OCI-LY3 (cell line): ENCODE results near the gene UGT1A9.
A peak's percentile ranks its signal among the peaks of the same experiment; 100 is the strongest.

Experiments
- H2AFZ ChIP-seq: fragments of 200-600, 300-600 bp; shearing (Covaris generic); 2 replicates; pipeline ENCODE4 v1.6.0; 2014; ENCODE audit warnings: antibody characterized with exemption, low read depth, low read length
- H3K27ac ChIP-seq: fragments of 200-600, 300-600 bp; sonication (generic); 2 replicates; pipeline ENCODE4 v1.5.1; 2014; ENCODE audit warnings: mild to moderate bottlenecking, low read length, moderate library complexity, mixed read lengths
- H3K27me3 ChIP-seq: fragments of 200-600, 300-600 bp; sonication (generic); 2 replicates; pipeline ENCODE4 v1.6.1; 2014; ENCODE audit warnings: low read depth, low read length, mixed read lengths
- H3K36me3 ChIP-seq: fragments of 200-600, 300-600 bp; sonication (generic); replicated peaks from 2 replicates; pipeline ENCODE3; 2014; ENCODE audit warnings: low read depth, low read length, mixed read lengths
- H3K4me1 ChIP-seq: fragments of 300-600, 200-600 bp; sonication (generic); 2 replicates; pipeline ENCODE4 v1.6.1; 2014; ENCODE audit warnings: low read length, mixed read lengths
- H3K4me2 ChIP-seq: fragments of 200-600, 300-600 bp; sonication (generic); 2 replicates; pipeline ENCODE4 v1.6.1; 2014; ENCODE audit warnings: low read length, mixed read lengths
- H3K4me3 ChIP-seq: fragments of 300-600, 200-600 bp; sonication (generic); 2 replicates; pipeline ENCODE4 v1.5.1; 2014; ENCODE audit warnings: antibody characterized with exemption, mild to moderate bottlenecking, low read length, moderate library complexity
- H3K79me2 ChIP-seq: fragments of 300-600, 200-600 bp; shearing (Covaris generic); 2 replicates; pipeline ENCODE4 v1.6.1; 2014; ENCODE audit warnings: mild to moderate bottlenecking, low read length, mixed read lengths
- H3K9ac ChIP-seq: fragments of 300-600, 200-600 bp; shearing (Covaris generic); 2 replicates; pipeline ENCODE4 v1.6.0; 2014; ENCODE audit warnings: mild to moderate bottlenecking, low read length, moderate library complexity
- H3K9me3 ChIP-seq: fragments of 200-600, 300-600 bp; shearing (Covaris generic); 2 replicates; pipeline ENCODE4 v1.6.1; 2014; ENCODE audit warnings: low read length, mixed read lengths; ENCODE audit not compliant: insufficient read depth
- H4K20me1 ChIP-seq: fragments of 200-600, 300-600 bp; sonication (generic); 2 replicates; pipeline ENCODE4 v1.6.1; 2016; ENCODE audit warnings: low read length, mixed read lengths; ENCODE audit not compliant: insufficient read depth
- CTCF ChIP-seq: fragments of 200-600, 300-600 bp; sonication (generic); IDR thresholded peaks from 2 replicates; pipeline ENCODE4 v1.5.1; 2014; ENCODE audit warnings: antibody characterized with exemption, low read length, low read depth
- EZH2phosphoT487 ChIP-seq: fragments of 200-600 bp; shearing (Covaris generic); IDR thresholded peaks from 2 replicates; pipeline ENCODE4 v1.6.1; 2018; ENCODE audit warnings: antibody characterized with exemption, mixed run types, low read depth

UGT1A9 gene

GRCh38 chr2:233674314-233674713, 2.6 kb downstream of the UGT1A9 start:
- H4K20me1 ChIP-seq = no peaks in the 10 kb centered on the region
- H3K27me3 ChIP-seq = no peaks in the 10 kb centered on the region
- TF ChIP-seq EZH2phosphoT487 = no peak
- TF ChIP-seq CTCF = 0 out of 2 replicates have a peak, but pooled peaks have one; percentile 12
- no peak overlapping the region for H3K27ac ChIP-seq
- H2AFZ ChIP-seq = no peak overlapping the region
- no peaks in the 10 kb centered on the region for H3K4me1 ChIP-seq
- no peaks in the 10 kb centered on the region for H3K79me2 ChIP-seq
- no peaks in the 10 kb centered on the region for H3K9me3 ChIP-seq
- H3K4me2 ChIP-seq = no peak overlapping the region
- no peak overlapping the region for H3K4me3 ChIP-seq
- no peak overlapping the region for H3K9ac ChIP-seq
- no peaks in the 10 kb centered on the region for H3K36me3 ChIP-seq

GRCh38 chr2:233674995-233675394, 3.3 kb downstream of the UGT1A9 start:
- no peak overlapping the region for H3K27ac ChIP-seq
- no peaks in the 10 kb centered on the region for H3K9me3 ChIP-seq
- H3K79me2 ChIP-seq = no peaks in the 10 kb centered on the region
- H3K36me3 ChIP-seq = no peaks in the 10 kb centered on the region
- no peak overlapping the region for H2AFZ ChIP-seq
- H3K4me2 ChIP-seq = no peak overlapping the region
- H3K4me3 ChIP-seq = no peak overlapping the region
- TF ChIP-seq EZH2phosphoT487 (no peak), CTCF (no peak)
- no peaks in the 10 kb centered on the region for H3K27me3 ChIP-seq
- no peaks in the 10 kb centered on the region for H4K20me1 ChIP-seq
- H3K9ac ChIP-seq = no peak overlapping the region
- H3K4me1 ChIP-seq = no peaks in the 10 kb centered on the region

DNA sequence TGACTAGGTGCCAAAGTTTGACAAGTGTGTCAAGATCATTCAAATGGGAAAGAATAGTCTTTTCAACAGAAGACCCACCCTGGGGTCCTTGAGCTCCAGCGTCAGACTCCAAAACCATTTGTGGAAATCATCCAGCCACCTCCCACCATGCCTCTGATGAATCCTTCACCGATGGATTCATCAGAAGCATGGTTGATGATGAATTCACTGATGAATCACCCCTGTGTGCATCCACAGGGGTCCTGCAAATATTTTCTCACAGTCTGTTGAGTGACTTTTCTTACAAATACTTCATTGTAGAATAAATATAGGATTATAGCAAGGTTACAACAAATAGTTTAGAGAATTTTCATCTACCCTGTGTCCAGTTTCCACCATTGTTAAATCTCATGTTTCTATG, 4.3 kb downstream of the UGT1A9 start:
- Histone ChIP-seq H3K79me2 (no peaks in the 10 kb centered on the region), H3K4me2 (no peak overlapping the region), H3K4me3 (no peak overlapping the region), H3K9ac (no peak overlapping the region), H2AFZ (no peak overlapping the region), H3K9me3 (no peaks in the 10 kb centered on the region), H3K27me3 (no peaks in the 10 kb centered on the region), H3K4me1 (no peaks in the 10 kb centered on the region), H3K27ac (no peak overlapping the region), H4K20me1 (no peaks in the 10 kb centered on the region), H3K36me3 (no peaks in the 10 kb centered on the region)
- TF ChIP-seq CTCF (no peak), EZH2phosphoT487 (no peak)

DNA sequence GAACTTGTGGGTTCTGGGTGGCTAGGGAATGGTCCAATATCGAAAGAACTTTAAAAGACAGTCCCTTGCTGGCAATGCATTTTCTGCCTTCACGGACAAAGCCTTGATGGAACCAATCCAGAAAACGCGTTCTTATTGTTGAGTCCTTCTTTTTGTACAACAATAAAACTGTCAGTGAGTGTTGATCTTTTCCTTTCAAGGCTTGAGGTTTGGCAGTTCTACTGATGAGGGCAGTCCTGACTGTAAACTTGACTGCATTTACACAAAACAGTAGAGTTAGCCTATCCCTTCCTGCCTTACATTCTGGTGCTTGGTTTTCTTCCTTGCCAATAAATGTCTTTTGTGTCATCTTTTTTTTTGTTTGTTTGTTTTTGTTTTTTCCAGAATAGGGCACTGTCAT, 7.5 kb downstream of the UGT1A9 start:
- no peaks in the 10 kb centered on the region for H3K4me1 ChIP-seq
- no peak overlapping the region for H3K27ac ChIP-seq
- H3K9me3 ChIP-seq = no peaks in the 10 kb centered on the region
- no peak overlapping the region for H3K4me3 ChIP-seq
- TF ChIP-seq EZH2phosphoT487 = no peak
- TF ChIP-seq CTCF = no peak
- no peak overlapping the region for H3K9ac ChIP-seq
- H4K20me1 ChIP-seq = no peaks in the 10 kb centered on the region
- no peaks in the 10 kb centered on the region for H3K79me2 ChIP-seq
- H2AFZ ChIP-seq = no peak overlapping the region
- H3K36me3 ChIP-seq = no peaks in the 10 kb centered on the region
- H3K27me3 ChIP-seq = no peaks in the 10 kb centered on the region
- no peak overlapping the region for H3K4me2 ChIP-seq
